HL-60 (cell line): ENCODE data around the gene COIL.

Experiments
- DNase-seq, 2 experiments: peaks; one replicate each; pipeline ENCODE4 v3.0.0-alpha.2; 2010 to 2020; ENCODE audit warnings: low read depth in 1 of 2, low spot score in 1 of 2
- H3K27ac ChIP-seq: fragments of 250-450 bp; sonication (Bioruptor Pico); replicated peaks from 2 replicates; pipeline ENCODE4 v1.5.1; 2020; ENCODE audit warnings: mild to moderate bottlenecking, moderate library complexity
- H3K27me3 ChIP-seq: fragments of 250-450 bp; sonication (Bioruptor Pico); 2 replicates; pipeline ENCODE4 v1.5.1; 2021; ENCODE audit warnings: mild to moderate bottlenecking, moderate library complexity; ENCODE audit not compliant: insufficient read depth, poor library complexity, severe bottlenecking
- H3K4me3 ChIP-seq: replicated peaks from 2 replicates; pipeline ENCODE4 v1.5.1; 2011; ENCODE audit warnings: mild to moderate bottlenecking, control low read depth, low read length; ENCODE audit not compliant: insufficient read depth
- REST ChIP-seq: IDR thresholded peaks from 2 replicates; pipeline ENCODE4 v1.6.1; 2012; ENCODE audit warnings: low read depth; ENCODE audit not compliant: insufficient replicate concordance
- SPI1 ChIP-seq: IDR thresholded peaks from 2 replicates; pipeline ENCODE4 v1.6.1; 2012; ENCODE audit warnings: low read depth, mild to moderate bottlenecking, borderline replicate concordance

COIL gene

GRCh38 chr17:56890390-56890789, 70.5 kb downstream of the COIL start:
- TF ChIP-seq SPI1 (peak; percentile 18; the same call in 1 of the 2 replicates), REST (no peak)
- no peak overlapping the region for H3K27ac ChIP-seq
- H3K4me3 ChIP-seq: no peak overlapping the region
- H3K27me3 ChIP-seq: no peaks in the 10 kb centered on the region
- DNase-seq: no peak
